ENCODE results near the gene SPTLC1. TPM values are rescaled to one million over a fixed set of nuclear protein-coding genes. Genes with fewer than 3 reads are reported as not detected.
A peak's percentile ranks its signal among the peaks of the same experiment; 100 is the strongest.
"Not testable (repeated sequence)": the region's sequence is repeated elsewhere in the genome, so short reads cannot be mapped to it uniquely, and the experiment has no call there.

Gene SPTLC1
- total RNA-seq (2014; rRNA removed; shearing (Covaris generic)) = 31.7 and 61.2 TPM in 2 replicates

- peak; percentile 95 for DNase-seq (ENCODE audit: low spot score)
- in situ Hi-C loops (cut with HindIII; ENCODE audit: low sequenced_read_pairs) = no loop called here
Measured at GRCh38 chr9:92115071-92115858, at the start of gene SPTLC1. Gene SPTLC1, minus strand, starts transcription at chr9:92115413. Its CDS starts 43 bp downstream, at chr9:92115370.

- no peak for DNase-seq (ENCODE audit: low spot score)
- in situ Hi-C loops (cut with HindIII; ENCODE audit: low sequenced_read_pairs) = no loop called here
Measured at GRCh38 chr9:92164975-92165374, 49.8 kb upstream of the SPTLC1 start.

DNA sequence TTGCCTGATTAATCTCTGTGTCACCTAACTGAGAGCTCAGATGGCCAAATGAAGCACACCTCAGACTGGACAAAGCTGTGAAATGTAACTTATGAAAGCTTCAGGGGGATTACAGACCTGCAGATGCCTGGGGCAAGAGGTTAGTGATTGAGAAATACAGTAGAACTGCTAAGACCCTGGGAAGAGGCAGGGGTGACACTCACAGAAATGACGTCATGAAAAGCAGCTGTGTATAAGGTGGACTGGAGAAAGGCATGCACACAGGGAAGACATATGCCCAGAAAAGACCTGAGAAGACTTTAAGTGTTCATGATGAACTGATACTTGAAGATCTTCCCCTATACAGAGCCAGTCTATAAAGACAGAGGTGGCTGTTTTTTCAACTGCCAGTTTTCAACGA, 49.3 kb upstream of the SPTLC1 start:
- in situ Hi-C loops (cut with HindIII; ENCODE audit: low sequenced_read_pairs) = no loop called here
- DNase-seq (ENCODE audit: low spot score) = no peak

GRCh38 chr9:92163276-92163675, 48.1 kb upstream of the SPTLC1 start:
- no peak for DNase-seq (ENCODE audit: low spot score)
- in situ Hi-C loops (cut with HindIII; ENCODE audit: low sequenced_read_pairs) = no loop called here

GRCh38 chr9:92160786-92161185, 45.6 kb upstream of the SPTLC1 start:
- no peak for DNase-seq (ENCODE audit: low spot score)
- in situ Hi-C loops (cut with HindIII; ENCODE audit: low sequenced_read_pairs) = no loop called here

DNA sequence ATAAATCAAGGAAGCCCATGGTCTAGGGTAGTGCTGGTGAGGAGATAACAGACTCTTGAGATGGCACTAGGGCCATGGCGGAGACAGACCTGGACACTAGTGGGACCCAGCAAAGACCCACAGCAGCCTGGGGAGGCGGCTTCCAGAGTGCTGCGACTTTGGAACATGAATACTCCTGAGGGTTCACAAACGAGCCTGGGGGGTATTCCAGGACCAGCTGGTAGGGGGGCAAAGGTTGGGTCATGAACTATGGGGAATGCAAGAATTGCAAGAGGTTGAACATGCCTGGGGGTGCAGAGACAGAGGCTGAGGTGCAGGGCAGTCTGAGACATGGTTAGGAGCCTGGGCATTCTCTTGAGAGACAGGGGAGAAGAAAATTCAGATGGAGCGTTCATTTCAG, 43.8 kb upstream of the SPTLC1 start:
- in situ Hi-C loops (cut with HindIII; ENCODE audit: low sequenced_read_pairs) = no loop called here

GRCh38 chr9:92158097-92158601, 42.9 kb upstream of the SPTLC1 start:
- in situ Hi-C loops (cut with HindIII; ENCODE audit: low sequenced_read_pairs) = no loop called here
- no peak for DNase-seq (ENCODE audit: low spot score)

More for the DNA sequence above, 43.8 kb upstream of the SPTLC1 start:
- DNase-seq (ENCODE audit: low spot score) = no peak

- DNase-seq (ENCODE audit: low spot score) = peak; percentile 86
- in situ Hi-C loops (cut with HindIII; ENCODE audit: low sequenced_read_pairs) = not testable (repeated sequence)
Measured at GRCh38 chr9:92155736-92156135, 40.5 kb upstream of the SPTLC1 start.

- in situ Hi-C loops (cut with HindIII; ENCODE audit: low sequenced_read_pairs) = no loop called here
- DNase-seq (ENCODE audit: low spot score) = no peak
Measured at GRCh38 chr9:92155221-92155620, 40.0 kb upstream of the SPTLC1 start.

GRCh38 chr9:92153466-92154415, 38.5 kb upstream of the SPTLC1 start:
- DNase-seq (ENCODE audit: low spot score); in situ Hi-C loops (cut with HindIII; ENCODE audit: low sequenced_read_pairs): not testable (repeated sequence)

DNA sequence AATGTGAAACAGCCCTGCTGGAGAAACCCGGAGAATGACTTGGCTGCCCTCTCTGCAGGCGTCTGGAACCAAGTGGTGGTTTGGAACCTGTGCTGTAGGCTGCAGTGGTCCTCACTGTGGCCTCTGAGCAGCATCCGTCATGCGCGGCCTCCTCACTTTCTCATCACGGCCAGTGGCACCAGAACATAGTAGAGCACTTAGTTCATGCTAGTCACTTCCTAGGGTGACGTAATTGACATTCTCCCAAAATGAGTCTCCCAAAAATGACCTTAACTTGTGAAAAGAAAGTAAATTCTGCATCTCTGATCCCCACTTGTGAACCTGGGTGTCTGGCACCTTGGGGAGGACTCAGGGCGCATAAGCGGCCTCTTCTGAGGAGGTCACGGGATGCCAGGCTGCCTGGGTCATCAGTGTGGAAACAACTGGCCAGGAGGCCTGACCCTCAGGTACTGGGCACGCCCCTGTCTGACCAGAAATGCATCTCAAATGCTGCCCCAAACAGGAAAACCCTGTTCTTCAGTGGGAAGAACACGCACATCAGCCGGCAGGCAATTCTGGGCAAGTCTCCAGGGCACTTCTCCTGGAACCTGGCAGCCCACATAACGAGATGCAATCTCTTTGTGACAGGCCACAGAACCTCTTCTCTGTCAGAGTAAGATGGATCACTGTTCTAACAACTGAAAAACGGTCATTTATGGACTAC, 36.6 kb upstream of the SPTLC1 start:
- in situ Hi-C loops (cut with HindIII; ENCODE audit: low sequenced_read_pairs) = no loop called here
- DNase-seq (ENCODE audit: low spot score) = peak; percentile 86

GRCh38 chr9:92150501-92151470, 35.6 kb upstream of the SPTLC1 start:
- in situ Hi-C loops (cut with HindIII; ENCODE audit: low sequenced_read_pairs); DNase-seq (ENCODE audit: low spot score): not testable (repeated sequence)

- in situ Hi-C loops (cut with HindIII; ENCODE audit: low sequenced_read_pairs) = no loop called here
- DNase-seq (ENCODE audit: low spot score) = no peak
Measured at GRCh38 chr9:92147852-92148180, 32.6 kb upstream of the SPTLC1 start.

GRCh38 chr9:92147030-92147851, 32.0 kb upstream of the SPTLC1 start:
- DNase-seq (ENCODE audit: low spot score) = peak; percentile 78
- in situ Hi-C loops (cut with HindIII; ENCODE audit: low sequenced_read_pairs) = no loop called here

DNA sequence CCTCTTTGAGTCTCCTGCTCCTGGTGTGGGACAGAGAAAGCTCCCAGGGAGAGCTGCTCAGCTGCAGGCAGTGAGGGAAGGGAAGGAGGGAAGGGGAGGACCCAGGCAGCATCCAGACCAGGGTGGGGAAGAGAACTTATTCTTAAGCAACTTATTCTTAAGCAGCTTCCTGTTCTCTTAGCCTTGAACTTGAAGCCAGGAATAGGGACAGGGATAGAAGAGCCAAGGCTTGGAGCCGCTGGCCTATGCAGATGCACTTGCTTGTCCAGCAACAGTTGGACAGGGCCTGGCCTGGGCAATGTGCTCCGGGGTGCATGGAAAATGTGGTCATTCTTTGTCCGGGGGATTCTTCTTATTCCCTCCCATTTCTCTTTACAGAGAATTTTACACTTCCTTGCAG, 31.4 kb upstream of the SPTLC1 start:
- in situ Hi-C loops (cut with HindIII; ENCODE audit: low sequenced_read_pairs) = no loop called here
- DNase-seq (ENCODE audit: low spot score) = no peak

DNA sequence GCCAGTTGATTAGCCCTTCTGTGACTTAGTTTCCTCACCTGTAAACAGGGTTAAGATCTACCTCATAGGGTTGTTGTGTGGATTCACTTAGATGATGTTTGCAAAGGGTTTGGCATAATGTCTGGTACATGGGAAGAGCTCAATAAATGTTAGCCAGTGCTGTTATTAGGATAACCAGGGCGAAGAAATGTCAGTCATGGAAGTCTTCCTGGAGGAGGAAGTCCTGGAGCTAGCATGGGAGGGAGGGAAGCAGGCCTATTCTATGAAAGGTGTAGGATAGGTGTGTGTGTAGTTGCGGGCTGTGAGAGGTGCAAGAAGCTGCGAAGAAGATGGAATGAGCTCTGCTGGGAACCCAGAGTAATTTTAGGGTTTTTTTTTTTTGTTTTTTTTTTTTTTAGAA, 30.6 kb upstream of the SPTLC1 start:
- in situ Hi-C loops (cut with HindIII; ENCODE audit: low sequenced_read_pairs); DNase-seq (ENCODE audit: low spot score): not testable (repeated sequence)

- no peak for DNase-seq (ENCODE audit: low spot score)
- in situ Hi-C loops (cut with HindIII; ENCODE audit: low sequenced_read_pairs) = no loop called here
Measured at GRCh38 chr9:92142329-92142728, 27.1 kb upstream of the SPTLC1 start.

Measured in G401 (cell line).